Smooth muscle cell (in vitro differentiated cells): ENCODE results near the gene TAS1R3. TPM values are rescaled to one million over a fixed set of nuclear protein-coding genes. Genes with fewer than 3 reads are reported as not detected.

Source experiments
- DNase-seq: peaks from one replicate; lab custom pipeline; 2025; ENCODE audit not compliant: unreplicated experiment; lab: John Stamatoyannopoulos, UW
- H2AFZ ChIP-seq: fragments of 200-600 bp; sonication (generic); 2 replicates; pipeline ENCODE4 v1.6.0; 2016; ENCODE audit warnings: antibody characterized with exemption, low read depth, mild to moderate bottlenecking
- H3F3A ChIP-seq: fragments of 200-600 bp; sonication (generic); 2 replicates; pipeline ENCODE4 v1.6.0; 2017; ENCODE audit warnings: antibody characterized with exemption, low read depth
- H3K27ac ChIP-seq: fragments of 200-600 bp; sonication (generic); 2 replicates; pipeline ENCODE4 v1.5.1; 2016; ENCODE audit warnings: low read depth, mild to moderate bottlenecking
- H3K27me3 ChIP-seq: fragments of 200-600 bp; sonication (generic); 2 replicates; pipeline ENCODE4 v1.6.1; 2016; ENCODE audit warnings: low read depth, mild to moderate bottlenecking
- H3K36me3 ChIP-seq: fragments of 200-600 bp; sonication (generic); 2 replicates; pipeline ENCODE4 v1.5.1; 2016; ENCODE audit warnings: low read depth
- H3K4me1 ChIP-seq: fragments of 200-600 bp; sonication (generic); 2 replicates; pipeline ENCODE4 v1.5.1; 2016; ENCODE audit warnings: low read depth
- H3K4me2 ChIP-seq: fragments of 200-600 bp; sonication (generic); 2 replicates; pipeline ENCODE4 v1.6.0; 2016; ENCODE audit warnings: mild to moderate bottlenecking
- H3K4me3 ChIP-seq: fragments of 200-600 bp; sonication (generic); 2 replicates; pipeline ENCODE4 v1.5.1; 2016; ENCODE audit warnings: mild to moderate bottlenecking
- H3K79me2 ChIP-seq: fragments of 200-600 bp; sonication (generic); 2 replicates; pipeline ENCODE4 v1.6.0; 2016; ENCODE audit warnings: low read depth, mild to moderate bottlenecking
- H3K9ac ChIP-seq: fragments of 200-600 bp; sonication (generic); 2 replicates; pipeline ENCODE4 v1.6.0; 2016; ENCODE audit warnings: low read depth
- H3K9me3 ChIP-seq: fragments of 200-600 bp; sonication (generic); replicated peaks from 2 replicates; pipeline ENCODE4 v1.5.1; 2016; ENCODE audit warnings: low read depth
- H4K20me1 ChIP-seq: fragments of 200-600 bp; sonication (generic); 2 replicates; pipeline ENCODE4 v1.6.0; 2016; ENCODE audit warnings: low read depth
- CTCF ChIP-seq: fragments of 200-600 bp; sonication (generic); IDR thresholded peaks from 2 replicates; pipeline ENCODE4 v1.5.1; 2017; ENCODE audit warnings: borderline replicate concordance, mild to moderate bottlenecking, antibody characterized with exemption; ENCODE audit not compliant: insufficient read depth, poor library complexity, severe bottlenecking
- WGBS: methylation state at CpG from one replicate; pipeline ENCODE4 v1.1.7; 2016; ENCODE audit warnings: low lambda C conversion rate; 5-methylcytosine and 5-hydroxymethylcytosine counted together
- polyA plus RNA-seq: library from polyadenylated mRNA; unstranded; fragments of >200 nt; fragmentation: Nextera tagmentation; extraction: Ambion mirVana; gene quantifications from 2 replicates; pipeline ENCODE4 v1.2.1, GENCODE V29; 2016
- total RNA-seq: library from RNA; depleted of rRNA; stranded (reverse); fragments of >200 nt; gene quantifications from 2 replicates; pipeline ENCODE4 v1.2.3, GENCODE V29; 2014

The TAS1R3 gene
- total and polyA plus RNA-seq, 2 experiments from 2014 or later: 0.18 to 0.39 TPM

DNA sequence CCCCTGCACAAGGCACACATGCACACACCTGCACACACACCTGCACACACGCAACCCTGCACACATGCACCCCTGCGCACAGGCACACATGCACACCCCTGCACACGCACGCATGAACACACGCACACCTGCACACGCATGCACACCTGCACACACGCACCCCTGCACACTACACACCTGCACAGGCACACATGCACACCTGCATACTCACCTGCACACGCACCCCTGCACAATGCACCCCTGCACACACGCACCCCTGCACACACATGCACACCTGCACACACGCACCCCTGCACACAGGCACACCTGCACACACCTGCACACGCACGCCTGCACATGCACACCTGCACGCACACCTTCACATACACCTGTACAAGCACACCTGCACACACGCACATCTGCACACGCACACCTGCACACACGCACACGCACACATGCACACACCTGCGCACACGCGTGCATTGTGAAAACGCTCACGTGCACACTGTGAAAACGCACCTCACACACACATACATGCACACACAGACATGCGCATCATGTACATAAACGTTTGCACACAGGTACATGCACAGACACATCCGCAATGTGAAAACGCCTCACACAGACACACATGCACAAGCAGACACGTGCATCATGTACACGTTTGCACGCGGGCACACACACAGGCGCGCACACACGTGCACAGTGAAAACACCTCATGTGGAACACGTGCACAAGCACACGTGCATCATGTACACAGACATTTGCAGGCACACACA, 9.9 kb downstream of the TAS1R3 start:
- Histone ChIP-seq H3K4me3 (no peak overlapping the region), H3K79me2 (peaks cover 28% of the 10 kb centered on the region), H3K4me2 (no peak overlapping the region), H3K9me3 (no peaks in the 10 kb centered on the region), H3K9ac (no peak overlapping the region), H3K27me3 (no peaks in the 10 kb centered on the region), H3F3A (no peaks in the 10 kb centered on the region), H4K20me1 (peaks cover 57% of the 10 kb centered on the region), H2AFZ (no peak overlapping the region), H3K27ac (no peak overlapping the region), H3K4me1 (no peaks in the 10 kb centered on the region), H3K36me3 (no peaks in the 10 kb centered on the region)
- 95% methylated on average over 33 of the region's 36 CpGs for WGBS
- TF ChIP-seq CTCF: no peak
- DNase-seq: no peak

- no peak overlapping the region for H3K4me3 ChIP-seq
- no peak overlapping the region for H3K4me2 ChIP-seq
- H3K79me2 ChIP-seq: peaks cover 34% of the 10 kb centered on the region
- H3K9me3 ChIP-seq: no peaks in the 10 kb centered on the region
- no peaks in the 10 kb centered on the region for H3K27me3 ChIP-seq
- H3K4me1 ChIP-seq: no peaks in the 10 kb centered on the region
- no peak overlapping the region for H3K9ac ChIP-seq
- no peaks in the 10 kb centered on the region for H3F3A ChIP-seq
- no peak for TF ChIP-seq CTCF
- peaks cover 63% of the 10 kb centered on the region for H4K20me1 ChIP-seq
- no peaks in the 10 kb centered on the region for H3K36me3 ChIP-seq
- no peak for DNase-seq
- WGBS: 98% methylated on average over 17 of the region's 17 CpGs
- no peak overlapping the region for H2AFZ ChIP-seq
- no peak overlapping the region for H3K27ac ChIP-seq
These were observed 10.5 kb downstream of the TAS1R3 start for GRCh38 chr1:1341549-1342021.

DNA sequence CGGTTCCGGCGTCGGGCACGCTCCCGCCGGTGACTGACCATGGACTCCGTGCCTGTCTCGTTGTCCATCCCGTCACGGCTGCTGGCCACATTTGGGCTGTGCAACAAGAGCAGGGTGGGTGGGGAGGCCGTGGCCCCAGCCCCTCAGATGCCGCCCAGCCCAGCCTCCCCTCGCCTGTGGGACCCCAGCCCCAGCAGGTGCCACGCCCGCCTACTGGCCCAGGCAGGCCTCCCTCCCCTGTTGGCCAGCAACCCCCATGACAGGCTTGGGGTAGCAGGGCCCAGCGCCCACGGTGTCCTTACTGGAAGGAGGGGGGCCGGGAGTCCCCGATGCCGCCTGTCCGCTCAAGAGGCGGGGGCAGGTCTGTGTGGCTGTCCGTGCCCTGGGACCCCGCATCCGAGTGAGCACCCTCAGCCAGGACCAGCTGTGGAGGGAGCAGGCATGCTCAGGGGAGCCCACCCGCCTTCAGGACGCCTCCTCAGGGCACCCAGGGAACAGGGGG, 11.0 kb downstream of the TAS1R3 start:
- no peaks in the 10 kb centered on the region for H3K9me3 ChIP-seq
- H4K20me1 ChIP-seq: peaks cover 69% of the 10 kb centered on the region
- no peak overlapping the region for H3K27ac ChIP-seq
- peaks cover 39% of the 10 kb centered on the region for H3K79me2 ChIP-seq
- no peaks in the 10 kb centered on the region for H3K36me3 ChIP-seq
- no peak overlapping the region for H3K4me2 ChIP-seq
- H3K9ac ChIP-seq: no peak overlapping the region
- no peak overlapping the region for H2AFZ ChIP-seq
- no peak for TF ChIP-seq CTCF
- no peaks in the 10 kb centered on the region for H3K4me1 ChIP-seq
- no peak for DNase-seq
- H3F3A ChIP-seq: no peaks in the 10 kb centered on the region
- no peaks in the 10 kb centered on the region for H3K27me3 ChIP-seq
- no peak overlapping the region for H3K4me3 ChIP-seq
- WGBS: 96% methylated on average over 23 of the region's 28 CpGs

DNA sequence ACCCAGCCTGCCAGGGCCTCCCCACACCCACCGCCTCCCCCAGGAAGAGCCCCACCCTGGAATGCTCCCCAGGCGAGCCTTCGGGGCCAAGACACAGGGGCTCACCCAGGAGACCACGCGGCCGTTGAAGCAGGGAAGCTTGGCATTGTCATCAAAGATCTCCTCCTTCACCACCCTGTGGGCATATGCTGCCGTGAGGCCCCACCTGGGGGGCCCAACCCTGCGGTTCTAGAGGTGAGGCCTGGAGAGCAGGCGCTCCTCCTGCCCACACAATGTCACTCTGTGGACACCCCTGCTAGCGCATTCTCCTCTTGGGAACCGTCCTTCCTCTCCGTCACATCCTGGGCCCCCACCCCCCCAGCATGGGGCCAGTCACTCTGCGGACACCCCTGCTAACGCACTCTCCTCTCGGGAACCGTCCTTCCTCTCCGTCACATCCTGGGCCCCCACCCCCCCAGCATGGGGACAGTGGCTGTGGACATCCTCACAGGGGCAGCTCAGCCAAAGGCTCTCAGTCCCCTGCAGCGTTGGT, 11.6 kb downstream of the TAS1R3 start:
- no peak for TF ChIP-seq CTCF
- Histone ChIP-seq H3K27me3 (no peaks in the 10 kb centered on the region), H2AFZ (no peak overlapping the region), H3K79me2 (peaks cover 44% of the 10 kb centered on the region), H3K9ac (no peak overlapping the region), H3K4me2 (no peak overlapping the region), H3F3A (no peaks in the 10 kb centered on the region), H4K20me1 (peaks cover 74% of the 10 kb centered on the region), H3K36me3 (no peaks in the 10 kb centered on the region), H3K4me3 (no peak overlapping the region), H3K4me1 (peaks cover 4% of the 10 kb centered on the region), H3K9me3 (no peaks in the 10 kb centered on the region), H3K27ac (no peak overlapping the region)
- WGBS: 95% methylated on average over 18 of the region's 18 CpGs
- DNase-seq: no peak
